Tibial artery (tissue), 4 donors: ENCODE measurements around the gene DOLK.

Experiments used
- DNase-seq, 2 donors: peaks; one replicate each; pipeline ENCODE4 v3.0.0-alpha.2; 2019
- H3K27ac ChIP-seq, 2 donors: fragments of 200-600 bp; sonication (generic) in 1 of 2; 1 replicate in 1 of 2; 2 replicates in 1 of 2; pipeline ENCODE4 v1.5.1; 2018 to 2019; ENCODE audit warnings: mild to moderate bottlenecking in 1 of 2
- H3K27me3 ChIP-seq, 2 donors: fragments of 200-600 bp; sonication (generic) in 1 of 2; one replicate each; pipeline versions ENCODE4 v1.5.1 to v1.6.0; 2016 to 2019
- H3K36me3 ChIP-seq, 3 donors: fragments of 200-600 bp; sonication (generic) in 2 of 3; one replicate each; pipeline ENCODE4 v1.5.1; 2016 to 2019; ENCODE audit warnings: mild to moderate bottlenecking in 2 of 3
- H3K4me1 ChIP-seq, 4 donors: fragments of 200-600 bp; sonication (generic) in 2 of 4; 1 replicate in 3 of 4; 2 replicates in 1 of 4; pipeline ENCODE4 v1.5.1; 2016 to 2019
- H3K4me3 ChIP-seq, 2 donors: fragments of 200-600 bp; sonication (generic) in 1 of 2; 1 replicate in 1 of 2; 2 replicates in 1 of 2; pipeline ENCODE4 v1.5.1; 2018 to 2019; ENCODE audit warnings: mild to moderate bottlenecking in 2 of 2
- H3K9me3 ChIP-seq, 3 donors: fragments of 200-600 bp; sonication (generic) in 1 of 3; one replicate each; pipeline ENCODE4 v1.5.1; 2016 to 2019
- CTCF ChIP-seq, 2 experiments: fragments of 200-600 bp in 1 of 2; fragments of 450-650 bp in 1 of 2; IDR thresholded peaks; one replicate each; pipeline ENCODE4 v1.5.1; 2017 to 2019; ENCODE audit warnings: antibody characterized with exemption in 2 of 2, mild to moderate bottlenecking in 1 of 2, moderate library complexity in 1 of 2
- intact Hi-C: fragments of 100-400 bp; cut with DNase I; formaldehyde crosslinking; loops from one replicate; pipeline ENCODE4 v1.15.0; 2023; ENCODE audit warnings: low total_unique reads

Gene DOLK

GRCh38 chr9:128913995-128914772 lies 33.2 kb downstream of the DOLK start:
- intact Hi-C loops, result no loop called here
- no peak for DNase-seq
- Histone ChIP-seq H3K4me1 (peaks cover 19 to 100% (median 93%) of the 10 kb centered on the region in 4 donors), H3K36me3 (peaks cover 29 to 50% (median 43%) of the 10 kb centered on the region in 3 donors), H3K27me3 (no peaks in the 10 kb centered on the region), H3K4me3 (no peak overlapping the region), H3K27ac (peak overlapping the region; percentile 91 to 95), H3K9me3 (no peaks in the 10 kb centered on the region)
- no peak for TF ChIP-seq CTCF (IDR thresholded peaks at IDR 0.05)

GRCh38 chr9:128913048-128913900 lies 34.1 kb downstream of the DOLK start:
- Histone ChIP-seq H3K27me3 (no peaks in the 10 kb centered on the region), H3K4me3 (no peak overlapping the region), H3K9me3 (no peaks in the 10 kb centered on the region), H3K27ac (peak overlapping the region; percentile 91 to 95), H3K36me3 (peaks cover 38 to 52% (median 51%) of the 10 kb centered on the region in 3 donors), H3K4me1 (peaks cover 19 to 94% (median 90%) of the 10 kb centered on the region in 4 donors)
- DNase-seq, result no peak
- TF ChIP-seq CTCF (IDR thresholded peaks at IDR 0.05), result no peak
- intact Hi-C loops, result no loop called here

DNA sequence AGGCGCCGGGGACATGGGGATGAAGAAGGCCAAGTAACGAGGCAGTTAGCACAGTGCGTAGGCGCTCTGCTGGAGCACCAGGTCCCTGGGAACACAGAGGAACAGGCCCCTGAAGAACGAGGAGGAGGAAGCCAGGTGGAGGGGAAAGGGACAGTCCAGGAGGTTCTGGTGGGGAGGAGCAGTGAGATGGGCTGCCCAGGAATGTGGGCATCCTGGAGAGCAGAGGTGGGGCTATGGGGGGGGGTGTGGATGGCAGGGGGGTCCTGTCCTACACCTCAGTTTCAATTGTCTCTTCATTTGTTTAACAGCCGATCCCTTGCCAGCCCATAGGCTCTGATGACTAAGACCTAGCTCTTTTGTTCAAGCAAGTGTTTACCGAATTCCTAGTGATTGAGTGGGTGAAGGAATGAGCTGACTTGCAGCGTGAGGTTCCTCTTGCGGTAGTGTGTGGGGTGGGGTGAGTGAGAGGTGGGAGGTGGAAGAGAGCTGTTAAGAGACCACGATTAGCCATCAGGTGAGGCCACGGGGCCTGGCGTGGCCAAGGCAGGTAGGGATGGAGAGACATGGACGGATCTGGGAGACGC lies 35.0 kb downstream of the DOLK start:
- peaks cover 41 to 57% (median 53%) of the 10 kb centered on the region in 3 donors for H3K36me3 ChIP-seq
- no peaks in the 10 kb centered on the region for H3K9me3 ChIP-seq
- H3K27me3 ChIP-seq, result no peaks in the 10 kb centered on the region
- H3K4me3 ChIP-seq, result peak overlapping the region in 1 of 2 donors; percentile 4
- TF ChIP-seq CTCF (IDR thresholded peaks at IDR 0.05), result no peak
- intact Hi-C loops, result no loop called here
- peaks cover 19 to 85% (median 84%) of the 10 kb centered on the region in 4 donors for H3K4me1 ChIP-seq
- peak overlapping the region; percentile 91 to 95 for H3K27ac ChIP-seq
- no peak for DNase-seq

DNA sequence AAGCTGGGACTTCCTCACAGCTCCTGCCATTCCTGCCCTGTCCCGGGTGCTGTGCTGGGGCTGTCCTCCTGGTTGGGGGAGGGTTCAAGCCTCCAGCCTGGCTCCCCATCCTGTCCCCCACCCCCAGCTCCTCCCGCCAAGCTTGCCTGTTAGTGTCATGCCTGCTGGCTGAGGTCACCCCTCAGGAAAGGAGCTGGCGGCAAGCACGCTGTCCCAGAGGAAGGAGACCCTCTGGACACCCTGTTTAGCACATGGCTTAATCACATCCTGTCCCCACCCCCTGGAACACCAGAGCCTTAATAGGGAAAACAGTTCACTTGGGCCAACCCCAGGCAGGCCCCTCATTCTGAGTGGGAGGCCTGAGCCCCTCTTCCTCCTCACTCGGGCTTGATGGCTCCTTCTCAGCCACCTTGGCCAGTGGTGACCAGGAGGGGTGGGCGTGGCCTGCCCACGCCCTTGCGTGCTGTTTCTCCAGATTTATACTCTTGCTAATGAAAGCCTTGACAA lies 35.8 kb downstream of the DOLK start:
- Histone ChIP-seq H3K4me3 (peak overlapping the region in 1 of 2 donors; percentile 4), H3K4me1 (peaks cover 17 to 82% (median 77%) of the 10 kb centered on the region in 4 donors), H3K36me3 (peaks cover 46 to 60% (median 58%) of the 10 kb centered on the region in 3 donors), H3K27ac (peak overlapping the region; percentile 91 to 95), H3K9me3 (no peaks in the 10 kb centered on the region), H3K27me3 (no peaks in the 10 kb centered on the region)
- peak; percentile 66 to 89 for DNase-seq
- intact Hi-C loops, result no loop called here
- no peak for TF ChIP-seq CTCF (IDR thresholded peaks at IDR 0.05)

GRCh38 chr9:128910906-128911305 lies 36.5 kb downstream of the DOLK start:
- no peak overlapping the region for H3K4me3 ChIP-seq
- H3K4me1 ChIP-seq, result peaks cover 11 to 77% (median 72%) of the 10 kb centered on the region in 4 donors
- intact Hi-C loops, result no loop called here
- H3K9me3 ChIP-seq, result no peaks in the 10 kb centered on the region
- H3K27me3 ChIP-seq, result no peaks in the 10 kb centered on the region
- DNase-seq, result no peak
- peak overlapping the region; percentile 91 to 95 for H3K27ac ChIP-seq
- H3K36me3 ChIP-seq, result peaks cover 39 to 57% (median 53%) of the 10 kb centered on the region in 3 donors
- no peak for TF ChIP-seq CTCF (IDR thresholded peaks at IDR 0.05)
